ENCODE measurements around the gene MLF1.

Gene MLF1

DNA sequence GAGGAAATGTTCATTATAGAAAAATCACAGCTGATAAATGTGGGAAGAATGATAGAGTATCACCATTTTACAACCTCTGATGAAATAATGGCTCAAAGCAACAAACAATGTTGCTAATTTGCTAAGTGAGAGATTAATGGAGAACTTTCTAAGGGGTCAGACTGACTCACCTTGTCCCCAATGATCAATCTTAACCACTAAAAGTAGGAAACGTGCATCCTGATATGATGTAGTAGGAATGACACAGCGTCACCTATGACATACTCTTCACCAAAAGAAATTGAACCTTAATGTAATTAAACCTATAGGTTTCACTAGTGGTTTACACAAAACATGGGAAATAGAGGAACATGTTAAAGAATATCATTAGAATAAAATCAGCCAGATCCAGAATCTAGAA is 35.1 kb upstream of the MLF1 start:
- TF ChIP-seq ZNF214 (tag by site-specific recombination; IDR thresholded peaks at IDR 0.05; ENCODE audit: borderline replicate concordance) (no peak), ZNF530 (tag by site-specific recombination; IDR thresholded peaks at IDR 0.05; ENCODE audit: low read depth) (no peak), SETDB1 (IDR thresholded peaks at IDR 0.05; ENCODE audit: insufficient read length, low read length) (no peak), ZNF664 (tag by site-specific recombination; IDR thresholded peaks at IDR 0.05) (no peak), ZNF362 (tag by site-specific recombination; IDR thresholded peaks at IDR 0.05) (no peak), IKZF3 (tag by site-specific recombination; IDR thresholded peaks at IDR 0.05) (no peak), ZNF16 (tag by site-specific recombination; IDR thresholded peaks at IDR 0.05; ENCODE audit: low read depth) (no peak), ZNF184 (tag by site-specific recombination; IDR thresholded peaks at IDR 0.05) (no peak), OVOL3 (tag by site-specific recombination; IDR thresholded peaks at IDR 0.05) (no peak), SP3 (tag by site-specific recombination; IDR thresholded peaks at IDR 0.05) (no peak), ZXDB (tag by site-specific recombination; IDR thresholded peaks at IDR 0.05) (no peak), SP7 (tag by site-specific recombination; IDR thresholded peaks at IDR 0.05) (no peak)
- Histone ChIP-seq H3K4me1 (ENCODE audit: control insufficient read depth, insufficient read depth, low read length) (peaks cover 5% of the 10 kb centered on the region; the same call in 1 of the 2 replicates), H3K4me3 (ENCODE audit: low read depth, low read length) (no peak overlapping the region), H3K27ac (ENCODE audit: extremely low read depth, low read depth, low read length) (no peak overlapping the region), H3K36me3 (ENCODE audit: control insufficient read depth in 2 of 2, insufficient read depth in 1 of 2, low read length in 2 of 2) (no peaks in the 10 kb centered on the region), H3K9me3 (ENCODE audit: control insufficient read depth, insufficient read depth, low read depth, low read length) (no peaks in the 10 kb centered on the region)
- CTCF ChIA-PET = no interaction called here
- POLR2A ChIA-PET = no interaction called here

DNA sequence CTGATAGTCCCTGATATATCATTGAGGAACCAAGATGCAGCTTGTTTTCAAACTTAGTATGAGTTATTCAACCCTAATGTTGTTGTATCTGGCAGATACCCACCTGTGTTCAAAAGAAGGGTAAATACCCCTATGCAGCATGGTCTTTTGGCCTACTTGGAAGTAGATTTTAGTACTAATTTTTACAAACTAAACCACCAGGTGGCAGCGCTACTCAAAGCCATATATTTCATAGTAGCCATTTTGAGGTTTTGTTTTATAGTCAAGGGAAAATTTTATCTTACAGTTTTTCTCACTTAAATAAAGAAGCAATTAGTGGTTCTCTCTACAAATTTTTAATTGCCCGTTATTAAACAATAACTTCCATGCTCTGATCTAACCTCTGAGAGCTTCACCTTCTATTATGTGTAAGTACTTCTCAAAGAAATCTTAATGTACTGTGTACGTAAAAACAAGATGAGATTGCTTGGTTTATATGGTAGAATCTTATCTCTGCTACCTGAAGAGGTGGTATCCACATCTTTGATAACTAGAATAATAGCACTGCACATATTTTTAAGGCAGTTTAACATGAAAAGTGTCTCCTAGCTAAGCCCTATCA is 31.5 kb upstream of the MLF1 start:
- no peak overlapping the region for H3K4me3 ChIP-seq (ENCODE audit: low read depth, low read length)
- TF ChIP-seq ZNF654 (tag by site-specific recombination; IDR thresholded peaks at IDR 0.05; ENCODE audit: low read depth) (0 out of 2 replicates have a peak, but pooled peaks have one; percentile 29), ZNF624 (tag by site-specific recombination; IDR thresholded peaks at IDR 0.05) (no peak)
- H3K27ac ChIP-seq (ENCODE audit: extremely low read depth, low read depth, low read length) = no peak overlapping the region
- ChIA-PET POLR2A (no interaction called here), CTCF (interaction anchor here (0.6 to 2.6 kb wide), 17 partner anchors 9 to 253 kb away, joined by 3 to 22 read pairs (median 4); partner anchors contain the start of genes GFM1 and MLF1)
- H3K4me1 ChIP-seq (ENCODE audit: control insufficient read depth, insufficient read depth, low read length) = no peaks in the 10 kb centered on the region
- peaks cover 0 to 11% of the 10 kb centered on the region in 2 experiments; a peak in 2 of 3 replicates for H3K36me3 ChIP-seq (ENCODE audit: control insufficient read depth in 2 of 2, insufficient read depth in 1 of 2, low read length in 2 of 2)
- no peaks in the 10 kb centered on the region for H3K9me3 ChIP-seq (ENCODE audit: control insufficient read depth, insufficient read depth, low read depth, low read length)

GRCh38 chr3:158540066-158540465 is 30.9 kb upstream of the MLF1 start:
- Histone ChIP-seq H3K4me1 (ENCODE audit: control insufficient read depth, insufficient read depth, low read length) (no peaks in the 10 kb centered on the region), H3K9me3 (ENCODE audit: control insufficient read depth, insufficient read depth, low read depth, low read length) (no peaks in the 10 kb centered on the region), H3K4me3 (ENCODE audit: low read depth, low read length) (no peak overlapping the region), H3K36me3 (ENCODE audit: control insufficient read depth in 2 of 2, insufficient read depth in 1 of 2, low read length in 2 of 2) (peaks cover 0 to 11% of the 10 kb centered on the region in 2 experiments; a peak in 2 of 3 replicates), H3K27ac (ENCODE audit: extremely low read depth, low read depth, low read length) (no peak overlapping the region)
- CTCF ChIA-PET = interaction anchor here (0.6 to 2.6 kb wide), 11 partner anchors 9 to 252 kb away, joined by 3 to 22 read pairs (median 4); partner anchors contain the start of genes GFM1 and MLF1
- POLR2A ChIA-PET = no interaction called here
- no peak for TF ChIP-seq PRDM6 (tag by site-specific recombination; IDR thresholded peaks at IDR 0.05)
- TF ChIP-seq ZNF157 (tag by site-specific recombination; IDR thresholded peaks at IDR 0.05) = no peak
- no peak for TF ChIP-seq ZNF830 (tag by site-specific recombination; IDR thresholded peaks at IDR 0.05; ENCODE audit: low read depth)
- no peak for TF ChIP-seq ZNF548 (tag by site-specific recombination; IDR thresholded peaks at IDR 0.05)
- no peak for TF ChIP-seq ZNF555 (tag by site-specific recombination; conservative IDR thresholded peaks at IDR 0.05)
- TF ChIP-seq, protein P1, sequence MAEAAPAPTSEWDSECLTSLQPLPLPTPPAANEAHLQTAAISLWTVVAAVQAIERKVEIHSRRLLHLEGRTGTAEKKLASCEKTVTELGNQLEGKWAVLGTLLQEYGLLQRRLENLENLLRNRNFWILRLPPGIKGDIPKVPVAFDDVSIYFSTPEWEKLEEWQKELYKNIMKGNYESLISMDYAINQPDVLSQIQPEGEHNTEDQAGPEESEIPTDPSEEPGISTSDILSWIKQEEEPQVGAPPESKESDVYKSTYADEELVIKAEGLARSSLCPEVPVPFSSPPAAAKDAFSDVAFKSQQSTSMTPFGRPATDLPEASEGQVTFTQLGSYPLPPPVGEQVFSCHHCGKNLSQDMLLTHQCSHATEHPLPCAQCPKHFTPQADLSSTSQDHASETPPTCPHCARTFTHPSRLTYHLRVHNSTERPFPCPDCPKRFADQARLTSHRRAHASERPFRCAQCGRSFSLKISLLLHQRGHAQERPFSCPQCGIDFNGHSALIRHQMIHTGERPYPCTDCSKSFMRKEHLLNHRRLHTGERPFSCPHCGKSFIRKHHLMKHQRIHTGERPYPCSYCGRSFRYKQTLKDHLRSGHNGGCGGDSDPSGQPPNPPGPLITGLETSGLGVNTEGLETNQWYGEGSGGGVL (tag by site-specific recombination; IDR thresholded peaks at IDR 0.05) = no peak
- TF ChIP-seq ZNF561 (tag by site-specific recombination; IDR thresholded peaks at IDR 0.05; ENCODE audit: borderline replicate concordance) = no peak
- no peak for TF ChIP-seq ZNF654 (tag by site-specific recombination; IDR thresholded peaks at IDR 0.05; ENCODE audit: low read depth)
- TF ChIP-seq, protein P2, sequence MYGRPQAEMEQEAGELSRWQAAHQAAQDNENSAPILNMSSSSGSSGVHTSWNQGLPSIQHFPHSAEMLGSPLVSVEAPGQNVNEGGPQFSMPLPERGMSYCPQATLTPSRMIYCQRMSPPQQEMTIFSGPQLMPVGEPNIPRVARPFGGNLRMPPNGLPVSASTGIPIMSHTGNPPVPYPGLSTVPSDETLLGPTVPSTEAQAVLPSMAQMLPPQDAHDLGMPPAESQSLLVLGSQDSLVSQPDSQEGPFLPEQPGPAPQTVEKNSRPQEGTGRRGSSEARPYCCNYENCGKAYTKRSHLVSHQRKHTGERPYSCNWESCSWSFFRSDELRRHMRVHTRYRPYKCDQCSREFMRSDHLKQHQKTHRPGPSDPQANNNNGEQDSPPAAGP (tag by site-specific recombination; IDR thresholded peaks at IDR 0.05) = no peak
- no peak for TF ChIP-seq KLF8 (tag by site-specific recombination; IDR thresholded peaks at IDR 0.05)

Measured in HEK293 (cell line).